Loucy (cell line): ENCODE data around the gene KDM4B.
"Not testable (repeated sequence)": the region's sequence is repeated elsewhere in the genome, so short reads cannot be mapped to it uniquely, and the experiment has no call there.

Experiments used
- H2AFZ ChIP-seq: fragments of 200-600 bp; sonication (generic); 2 replicates; pipeline ENCODE4 v1.6.0; 2016; ENCODE audit warnings: antibody characterized with exemption, mild to moderate bottlenecking, low read length, moderate library complexity
- H3F3A ChIP-seq: fragments of 200-600 bp; 2 replicates; pipeline ENCODE4 v1.6.0; 2016; ENCODE audit warnings: antibody characterized with exemption, low read depth, mild to moderate bottlenecking
- H3K27me3 ChIP-seq: fragments of 200-600 bp; sonication (generic); 2 replicates; pipeline ENCODE4 v1.6.1; 2014; ENCODE audit warnings: low read length, mild to moderate bottlenecking; ENCODE audit not compliant: insufficient read depth, poor library complexity, severe bottlenecking
- H3K36me3 ChIP-seq: fragments of 200-600 bp; sonication (generic); 2 replicates; pipeline ENCODE4 v1.6.1; 2016; ENCODE audit warnings: low read length; ENCODE audit not compliant: insufficient read depth
- H3K4me1 ChIP-seq: fragments of 200-600 bp; sonication (generic); 2 replicates; pipeline ENCODE4 v1.5.1; 2014; ENCODE audit warnings: low read length, mild to moderate bottlenecking; ENCODE audit not compliant: insufficient read depth, poor library complexity, severe bottlenecking
- H3K4me2 ChIP-seq: fragments of 200-600 bp; sonication (generic); 2 replicates; pipeline ENCODE4 v1.6.0; 2014; ENCODE audit warnings: antibody characterized with exemption, low read length, low read depth, mild to moderate bottlenecking; ENCODE audit not compliant: poor library complexity, severe bottlenecking
- H3K4me3 ChIP-seq: fragments of 200-600 bp; sonication (generic); 2 replicates; pipeline ENCODE4 v1.5.1; 2014; ENCODE audit warnings: low read length, mild to moderate bottlenecking, mixed read lengths; ENCODE audit not compliant: poor library complexity, severe bottlenecking
- H3K79me2 ChIP-seq: fragments of 200-600 bp; sonication (generic); 2 replicates; pipeline ENCODE4 v1.6.1; 2014; ENCODE audit warnings: low read length; ENCODE audit not compliant: insufficient read depth
- H3K9ac ChIP-seq: fragments of 200-600 bp; sonication (generic); 2 replicates; pipeline ENCODE4 v1.6.0; 2014; ENCODE audit warnings: mild to moderate bottlenecking, low read depth, low read length, moderate library complexity; ENCODE audit not compliant: poor library complexity, severe bottlenecking
- H3K9me2 ChIP-seq: fragments of 200-600 bp; sonication (generic); replicated peaks from 2 replicates; pipeline ENCODE4 v1.6.1; 2016; ENCODE audit warnings: low read depth, low read length, mixed read lengths
- H3K9me3 ChIP-seq: fragments of 200-600 bp; sonication (generic); 2 replicates; pipeline ENCODE4 v1.6.1; 2014; ENCODE audit warnings: mild to moderate bottlenecking, antibody characterized with exemption, low read length, low read depth; ENCODE audit not compliant: insufficient read depth
- H4K20me1 ChIP-seq: fragments of 200-600 bp; sonication (generic); 2 replicates; pipeline ENCODE4 v1.6.0; 2014; ENCODE audit warnings: antibody characterized with exemption, low read length, mild to moderate bottlenecking; ENCODE audit not compliant: insufficient read depth, poor library complexity, severe bottlenecking
- CTCF ChIP-seq: fragments of 200-600 bp; sonication (generic); conservative IDR thresholded peaks from 2 replicates; pipeline ENCODE4 v1.5.1; 2014; ENCODE audit warnings: mild to moderate bottlenecking, antibody characterized with exemption, low read length
- EZH2phosphoT487 ChIP-seq: fragments of 200-600 bp; IDR thresholded peaks from 2 replicates; pipeline ENCODE4 v1.6.1; 2018; ENCODE audit warnings: antibody characterized with exemption, mild to moderate bottlenecking, moderate library complexity, borderline replicate concordance

The KDM4B gene

GRCh38 chr19:4935444-4935843 lies 33.5 kb upstream of the KDM4B start:
- Histone ChIP-seq H3K4me1 (no peaks in the 10 kb centered on the region), H4K20me1 (peaks cover 5% of the 10 kb centered on the region), H3K36me3 (peaks cover 80% of the 10 kb centered on the region; the same call in 1 of the 2 replicates), H3K27me3 (no peaks in the 10 kb centered on the region), H2AFZ (no peak overlapping the region), H3F3A (no peaks in the 10 kb centered on the region), H3K9ac (no peak overlapping the region), H3K79me2 (peaks cover 6% of the 10 kb centered on the region; the same call in 1 of the 2 replicates), H3K4me3 (no peak overlapping the region), H3K9me2 (no peaks in the 10 kb centered on the region), H3K9me3 (no peaks in the 10 kb centered on the region), H3K4me2 (no peak overlapping the region)
- TF ChIP-seq EZH2phosphoT487: no peak
- no peak for TF ChIP-seq CTCF

- Histone ChIP-seq H3K4me1 (no peaks in the 10 kb centered on the region), H2AFZ (no peak overlapping the region), H3K79me2 (peaks cover 6% of the 10 kb centered on the region; the same call in 1 of the 2 replicates), H3K36me3 (peaks cover 85% of the 10 kb centered on the region; the same call in 1 of the 2 replicates), H3K4me2 (no peak overlapping the region), H3K4me3 (no peak overlapping the region), H3K9ac (no peak overlapping the region), H3F3A (no peaks in the 10 kb centered on the region), H3K9me3 (no peaks in the 10 kb centered on the region), H3K27me3 (no peaks in the 10 kb centered on the region), H4K20me1 (peaks cover 5% of the 10 kb centered on the region), H3K9me2 (no peaks in the 10 kb centered on the region)
- no peak for TF ChIP-seq EZH2phosphoT487
- no peak for TF ChIP-seq CTCF
Measured at GRCh38 chr19:4937060-4937459, 31.9 kb upstream of the KDM4B start.

GRCh38 chr19:4938461-4938860 lies 30.5 kb upstream of the KDM4B start:
- H3K36me3 ChIP-seq: peaks cover 83% of the 10 kb centered on the region; the same call in 1 of the 2 replicates
- H3K9me2 ChIP-seq, H3K9me3 ChIP-seq, H3K4me2 ChIP-seq, H3K27me3 ChIP-seq, H3K4me1 ChIP-seq, H2AFZ ChIP-seq, H3K79me2 ChIP-seq, H3K4me3 ChIP-seq, H4K20me1 ChIP-seq, H3K9ac ChIP-seq, H3F3A ChIP-seq: not testable (repeated sequence)

DNA sequence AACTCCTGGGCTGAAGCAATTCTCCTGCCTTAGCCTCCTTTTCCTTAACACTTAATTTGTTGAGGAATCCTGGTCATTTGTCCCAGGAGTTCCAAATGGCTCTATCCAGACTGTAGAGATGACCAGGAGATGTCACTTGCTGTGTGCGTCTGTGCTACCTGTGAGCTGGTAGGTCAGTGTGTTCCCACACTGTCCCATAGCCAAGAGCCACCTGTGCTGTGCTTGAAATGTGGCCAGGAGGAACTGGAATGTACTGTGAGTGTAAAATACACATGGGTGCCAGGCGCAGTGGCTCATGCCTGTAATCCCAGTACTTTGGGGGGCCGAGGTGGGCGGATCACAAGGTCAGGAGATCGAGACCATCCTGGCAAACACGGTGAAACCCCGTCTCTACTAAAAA lies 29.4 kb upstream of the KDM4B start:
- Histone ChIP-seq H2AFZ (no peak overlapping the region), H3K4me2 (no peak overlapping the region), H3K9me3 (no peaks in the 10 kb centered on the region), H3K27me3 (no peaks in the 10 kb centered on the region), H3K79me2 (peaks cover 6% of the 10 kb centered on the region; the same call in 1 of the 2 replicates), H4K20me1 (no peaks in the 10 kb centered on the region), H3K9ac (no peak overlapping the region), H3K4me1 (no peaks in the 10 kb centered on the region), H3F3A (no peaks in the 10 kb centered on the region), H3K9me2 (no peaks in the 10 kb centered on the region), H3K4me3 (no peak overlapping the region), H3K36me3 (peaks cover 83% of the 10 kb centered on the region; the same call in 1 of the 2 replicates)
- no peak for TF ChIP-seq EZH2phosphoT487
- TF ChIP-seq CTCF: no peak

DNA sequence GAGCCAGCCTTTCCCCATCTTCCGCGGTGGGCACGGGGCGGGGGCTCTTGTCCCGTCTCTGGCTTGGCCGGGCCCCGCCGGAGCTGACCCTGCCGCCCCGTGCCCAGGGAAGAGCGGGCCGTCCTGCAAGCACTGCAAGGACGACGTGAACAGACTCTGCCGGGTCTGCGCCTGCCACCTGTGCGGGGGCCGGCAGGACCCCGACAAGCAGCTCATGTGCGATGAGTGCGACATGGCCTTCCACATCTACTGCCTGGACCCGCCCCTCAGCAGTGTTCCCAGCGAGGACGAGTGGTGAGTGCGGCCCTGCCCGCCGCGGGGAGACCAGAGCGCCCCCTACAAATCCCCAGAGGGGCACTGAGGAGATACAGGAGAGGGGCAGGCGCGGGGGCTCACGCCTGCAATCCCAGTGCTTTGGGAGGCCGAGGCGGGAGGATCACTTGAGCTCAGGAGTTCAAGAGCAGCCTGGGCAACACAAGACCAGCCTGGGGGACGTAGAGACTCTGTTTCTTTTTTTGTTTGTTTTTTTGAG lies 27.2 kb upstream of the KDM4B start:
- not testable (repeated sequence) for H3K4me1 ChIP-seq, H3K27me3 ChIP-seq, H3K4me3 ChIP-seq, H3K9me2 ChIP-seq, H3K9me3 ChIP-seq, H3F3A ChIP-seq, H3K79me2 ChIP-seq, H2AFZ ChIP-seq, H3K9ac ChIP-seq, H3K4me2 ChIP-seq, H4K20me1 ChIP-seq
- peaks cover 83% of the 10 kb centered on the region; the same call in 1 of the 2 replicates for H3K36me3 ChIP-seq
